GM18870 (cell line): ENCODE data around the gene ENTPD8.

ENCODE experiments used
- ATAC-seq: cut with Tn5 transposase; IDR thresholded peaks from one replicate; pipeline ENCODE4 v1.9.1; 2021; ENCODE audit warnings: moderate library complexity; ENCODE audit not compliant: unreplicated experiment

ENTPD8 gene, protein sequence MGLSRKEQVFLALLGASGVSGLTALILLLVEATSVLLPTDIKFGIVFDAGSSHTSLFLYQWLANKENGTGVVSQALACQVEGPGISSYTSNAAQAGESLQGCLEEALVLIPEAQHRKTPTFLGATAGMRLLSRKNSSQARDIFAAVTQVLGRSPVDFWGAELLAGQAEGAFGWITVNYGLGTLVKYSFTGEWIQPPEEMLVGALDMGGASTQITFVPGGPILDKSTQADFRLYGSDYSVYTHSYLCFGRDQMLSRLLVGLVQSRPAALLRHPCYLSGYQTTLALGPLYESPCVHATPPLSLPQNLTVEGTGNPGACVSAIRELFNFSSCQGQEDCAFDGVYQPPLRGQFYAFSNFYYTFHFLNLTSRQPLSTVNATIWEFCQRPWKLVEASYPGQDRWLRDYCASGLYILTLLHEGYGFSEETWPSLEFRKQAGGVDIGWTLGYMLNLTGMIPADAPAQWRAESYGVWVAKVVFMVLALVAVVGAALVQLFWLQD

DNA sequence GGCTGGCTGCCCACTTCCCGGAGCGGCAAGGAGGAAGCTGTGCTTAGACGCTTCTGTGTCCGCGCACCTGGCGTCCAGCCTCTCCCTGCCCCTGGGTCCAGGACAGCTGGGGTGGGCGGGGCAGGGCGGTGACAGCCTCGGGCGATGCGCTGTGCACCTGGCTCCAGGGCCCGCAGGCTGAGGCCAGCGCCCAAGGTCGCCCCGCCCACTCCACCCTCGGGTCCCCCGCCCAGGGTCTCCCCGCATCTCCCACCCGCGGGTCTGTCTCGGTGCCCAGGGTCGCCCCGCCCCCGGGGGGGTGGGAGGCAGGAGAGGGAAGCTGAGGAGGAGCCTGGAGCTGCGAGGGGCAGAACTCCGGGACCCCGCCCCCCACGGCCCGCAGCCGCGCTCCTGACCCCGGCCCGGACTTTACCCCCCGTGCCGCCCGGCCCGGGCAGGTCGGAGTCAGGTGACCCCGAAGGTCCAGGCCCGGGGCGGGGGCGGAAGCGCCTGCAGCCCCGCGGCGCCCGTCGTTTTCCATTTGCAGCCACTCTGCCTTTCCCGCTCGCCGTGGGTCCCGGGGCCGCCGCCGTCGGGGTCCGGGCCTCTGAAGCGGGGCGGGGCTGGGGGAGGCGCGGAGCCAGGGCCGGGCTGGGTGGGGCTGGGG, at the start of gene ENTPD8:
ENTPD8 (minus strand) TSS at position 69 of the 646 bp plus-strand sequence. CDS start 3,072 bp downstream, outside the sequence.
- no peak for ATAC-seq

DNA sequence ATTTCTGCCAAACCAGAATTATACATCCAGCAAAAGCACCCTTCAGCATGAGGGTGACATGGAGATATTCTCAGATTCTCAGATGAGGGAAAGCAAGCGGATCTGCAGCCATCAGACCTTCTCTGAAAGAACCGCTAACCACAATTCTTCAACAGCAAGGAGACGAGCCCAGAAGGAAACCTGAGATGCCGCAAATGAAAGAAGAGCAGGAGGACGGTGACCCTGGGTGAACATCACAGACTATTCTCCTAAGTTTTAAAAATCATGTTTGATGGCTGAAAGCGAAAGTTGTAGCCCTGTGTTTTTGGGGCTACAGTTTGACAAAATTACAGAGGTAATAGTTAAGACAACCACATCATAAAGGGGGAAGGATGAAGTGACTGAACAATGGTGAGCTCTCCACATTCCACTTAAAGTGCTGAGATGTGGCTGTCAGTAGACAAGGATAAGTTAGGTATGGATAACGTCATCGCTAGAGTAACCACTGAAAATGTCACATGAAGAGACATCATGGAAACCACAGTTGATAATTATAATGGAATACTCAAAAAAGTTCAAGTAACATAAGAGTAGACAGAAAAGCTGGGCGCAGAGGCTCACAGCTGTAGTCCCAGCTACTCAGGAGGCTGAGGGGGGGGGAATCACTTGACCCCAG, 49.5 kb upstream of the ENTPD8 start:
- no peak for ATAC-seq

DNA sequence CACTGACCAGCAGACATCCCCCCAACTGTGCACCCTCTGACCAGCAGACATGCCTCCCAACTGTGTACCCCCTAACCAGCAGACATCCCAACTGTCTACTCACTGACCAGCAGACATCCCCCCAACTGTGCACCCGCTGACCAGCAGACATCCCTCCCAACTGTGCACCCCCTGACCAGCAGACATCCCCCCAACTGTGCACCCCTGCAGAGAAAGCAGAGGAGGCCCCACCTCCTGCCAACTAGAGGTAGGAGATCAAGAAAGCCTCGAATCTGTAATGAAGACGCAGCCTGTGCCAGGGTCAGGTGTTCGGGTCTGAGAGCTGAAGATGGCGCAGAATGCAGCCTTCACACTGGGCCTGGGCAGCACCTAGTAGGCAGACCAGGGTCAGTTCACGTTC, 47.7 kb upstream of the ENTPD8 start:
- no peak for ATAC-seq

DNA sequence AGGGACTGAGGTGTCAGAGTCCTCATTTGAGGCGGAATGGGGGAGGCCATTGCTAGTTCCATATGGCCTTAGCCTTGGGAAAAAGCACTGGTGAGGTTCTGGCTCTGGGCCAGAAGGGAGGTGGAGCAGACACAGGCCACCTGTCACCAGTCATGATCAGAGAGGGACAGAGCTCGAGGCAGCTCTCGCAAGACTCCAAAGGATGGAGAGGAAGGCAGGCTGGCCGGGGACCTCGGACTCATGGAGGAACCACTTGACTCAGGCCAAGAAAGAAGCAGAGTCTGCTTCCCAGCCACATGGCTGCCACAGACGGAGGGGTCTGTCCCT, 47.1 kb upstream of the ENTPD8 start:
- no peak for ATAC-seq

DNA sequence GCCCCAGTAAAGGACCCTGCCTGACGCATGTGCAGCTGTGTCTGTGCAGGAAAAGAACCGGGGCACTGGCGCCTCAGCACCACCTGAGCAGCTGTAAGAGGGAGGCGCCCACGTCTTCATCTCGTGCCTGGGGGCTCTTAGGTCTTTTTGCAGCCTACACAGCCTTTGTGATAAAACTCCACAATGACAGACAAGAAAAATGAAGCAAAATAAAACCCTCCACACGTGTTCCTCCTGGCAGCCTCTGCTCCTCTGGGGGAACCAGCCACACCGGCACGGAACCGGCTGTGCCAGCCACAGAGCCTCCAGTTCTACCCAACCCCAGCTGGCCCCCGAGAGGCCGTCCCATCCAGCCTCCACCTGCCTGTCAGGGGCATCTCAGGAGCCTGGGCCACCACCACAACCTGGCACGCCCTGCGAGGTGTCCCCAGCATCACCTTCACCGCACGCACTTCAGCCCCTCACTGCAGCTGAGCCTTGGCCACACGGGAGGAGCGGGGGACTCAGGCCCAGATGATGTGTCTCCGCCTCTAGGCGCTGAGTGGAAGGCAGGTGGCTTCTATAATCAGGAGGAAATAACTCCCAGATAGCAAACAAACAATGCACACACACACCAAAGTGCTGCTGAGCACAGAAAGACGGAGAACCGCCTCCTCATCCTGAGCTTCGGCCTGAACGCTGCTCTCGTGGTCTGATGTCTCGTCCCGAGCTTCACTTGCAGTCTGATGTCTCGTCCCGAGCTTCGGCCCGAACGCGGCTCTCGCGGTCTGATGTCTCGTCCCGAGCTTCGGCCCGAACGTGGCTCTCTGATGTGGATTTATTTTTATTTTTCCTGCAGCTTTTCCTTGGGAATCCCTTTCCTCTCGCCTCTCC, 46.5 kb upstream of the ENTPD8 start:
- ATAC-seq, result no peak

DNA sequence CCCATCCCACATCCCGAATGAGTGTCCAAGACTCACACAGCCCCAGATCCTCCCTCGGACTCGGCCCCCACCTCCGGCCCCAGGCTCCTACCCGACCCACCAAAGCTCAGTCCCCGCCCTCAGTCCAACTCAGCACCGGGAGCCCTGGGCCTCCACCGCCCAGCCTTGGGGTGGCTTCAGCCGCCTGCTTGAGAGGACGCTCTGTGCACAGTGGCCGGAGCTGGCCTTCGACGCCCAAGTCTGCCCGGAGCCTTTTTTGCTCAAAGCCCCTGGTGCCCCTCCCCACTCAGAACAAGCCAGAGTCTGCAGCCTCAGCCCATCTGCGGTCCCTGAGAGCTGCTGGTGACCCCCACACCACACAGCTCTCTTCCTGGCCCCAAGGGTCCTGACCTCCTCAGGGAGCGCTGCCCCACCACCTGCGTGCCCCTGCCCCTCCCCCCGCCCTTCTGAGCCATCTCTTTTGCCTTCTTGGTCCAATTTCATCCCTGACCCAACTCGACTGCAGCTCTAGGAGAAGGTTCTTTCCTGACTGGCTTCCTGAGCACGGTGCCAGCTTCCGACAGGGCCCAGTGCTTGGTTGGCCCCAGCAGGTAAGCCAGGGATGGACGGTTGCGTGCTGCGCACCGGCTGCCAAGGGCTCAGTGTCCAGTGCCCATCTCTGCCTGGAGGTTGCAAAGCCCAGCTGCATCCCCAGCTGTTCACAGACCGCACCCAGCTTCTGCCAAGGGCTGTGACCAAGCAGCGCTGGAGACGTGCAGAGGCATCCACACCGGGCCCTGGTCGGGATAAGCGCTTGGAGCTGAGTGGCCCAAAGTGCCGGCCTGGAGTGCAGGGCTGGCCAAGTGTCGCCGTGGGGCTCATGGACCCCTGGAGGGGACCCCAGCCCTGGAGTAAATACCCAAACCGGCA, 45.6 kb upstream of the ENTPD8 start:
- ATAC-seq, result no peak

DNA sequence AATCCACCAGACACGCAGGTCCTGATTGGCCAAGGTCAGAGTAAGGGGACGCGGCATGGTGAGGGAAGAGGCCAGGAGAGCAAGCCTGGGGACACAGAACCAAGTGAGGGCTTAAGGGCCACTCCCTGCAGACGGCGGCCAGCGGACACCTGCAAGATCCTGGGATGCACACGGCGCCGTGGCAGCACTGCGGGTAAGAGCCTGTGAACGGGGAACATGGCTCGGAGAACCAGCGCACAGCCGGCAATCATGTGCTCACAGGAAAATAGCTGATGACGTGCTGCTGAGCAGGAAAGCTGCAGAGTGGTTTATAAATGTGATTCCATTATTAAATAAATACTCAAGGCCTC, 45.0 kb upstream of the ENTPD8 start:
- ATAC-seq, result no peak

DNA sequence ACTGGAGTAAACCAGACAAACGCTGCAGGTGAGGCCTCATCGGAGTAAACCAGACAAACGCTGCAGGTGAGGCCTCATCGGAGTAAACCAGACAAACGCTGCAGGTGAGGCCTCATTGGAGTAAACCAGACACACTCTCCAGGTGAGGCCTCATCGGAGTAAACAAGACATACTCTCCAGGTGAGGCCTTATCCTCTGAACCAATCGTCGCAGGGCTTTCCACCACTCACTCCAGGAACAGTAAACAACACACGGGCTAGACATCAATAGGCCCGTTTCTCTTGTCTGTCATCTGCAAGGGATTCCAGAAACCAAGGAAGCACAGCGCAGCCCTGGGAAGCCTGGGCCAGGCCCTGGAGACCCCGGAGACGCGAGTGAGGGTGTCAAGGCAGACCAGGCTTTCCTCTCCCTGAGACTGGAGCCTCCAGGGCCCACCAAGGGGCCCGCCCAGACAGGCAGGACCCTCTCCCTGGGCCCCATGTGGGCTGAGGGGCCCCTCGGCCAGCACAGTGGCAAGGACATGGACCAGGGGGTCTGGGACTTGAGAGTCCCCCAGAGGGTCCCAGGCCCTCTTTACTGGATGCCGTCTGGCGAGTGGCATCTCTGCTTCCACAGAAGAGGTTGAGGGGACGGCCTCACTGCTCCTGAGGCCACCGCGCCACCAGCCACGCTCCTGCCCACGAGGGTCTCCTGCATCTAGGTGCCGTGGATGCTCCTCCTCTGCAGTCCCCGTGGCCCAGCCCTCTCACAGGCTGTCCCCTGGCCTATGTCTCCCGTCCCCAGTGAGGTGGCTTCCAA, 44.4 kb upstream of the ENTPD8 start:
- ATAC-seq, result no peak

DNA sequence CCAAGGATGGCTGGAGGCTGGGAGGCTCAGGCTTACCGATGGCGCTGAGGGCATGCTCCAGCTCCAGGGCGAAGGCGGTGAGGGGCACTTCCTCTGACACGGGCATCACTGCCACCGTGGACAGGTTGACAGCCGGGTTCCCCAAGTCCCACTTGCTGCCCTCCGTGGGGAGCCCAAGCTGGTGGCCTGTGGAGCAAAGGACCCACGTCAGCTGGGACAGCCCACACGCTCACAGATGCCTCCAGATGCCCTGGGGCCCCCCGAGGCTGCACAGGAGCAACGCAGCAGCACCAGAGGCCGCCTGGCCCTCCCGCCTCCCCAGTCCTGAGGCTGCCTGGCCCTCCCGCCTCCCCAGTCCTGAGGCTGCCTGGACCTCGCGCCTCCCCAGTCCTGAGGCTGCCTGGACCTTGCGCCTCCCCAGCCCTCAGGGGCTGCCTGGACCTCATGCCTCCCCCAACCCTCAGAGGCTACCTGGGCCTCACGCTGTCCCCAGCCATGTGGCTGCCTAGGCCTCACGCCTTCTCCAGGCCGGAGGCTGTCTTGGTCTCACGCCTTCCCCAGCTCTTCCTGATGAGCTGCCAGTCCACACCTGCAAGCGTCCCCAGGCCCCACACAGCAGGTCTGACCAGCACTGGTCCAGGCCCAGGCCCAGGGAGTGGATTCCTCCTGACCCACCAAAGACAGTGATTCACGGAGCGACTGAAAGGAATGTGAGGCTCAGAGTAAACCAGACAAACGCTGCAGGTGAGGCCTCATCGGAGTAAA, 43.6 kb upstream of the ENTPD8 start:
- ATAC-seq, result no peak

DNA sequence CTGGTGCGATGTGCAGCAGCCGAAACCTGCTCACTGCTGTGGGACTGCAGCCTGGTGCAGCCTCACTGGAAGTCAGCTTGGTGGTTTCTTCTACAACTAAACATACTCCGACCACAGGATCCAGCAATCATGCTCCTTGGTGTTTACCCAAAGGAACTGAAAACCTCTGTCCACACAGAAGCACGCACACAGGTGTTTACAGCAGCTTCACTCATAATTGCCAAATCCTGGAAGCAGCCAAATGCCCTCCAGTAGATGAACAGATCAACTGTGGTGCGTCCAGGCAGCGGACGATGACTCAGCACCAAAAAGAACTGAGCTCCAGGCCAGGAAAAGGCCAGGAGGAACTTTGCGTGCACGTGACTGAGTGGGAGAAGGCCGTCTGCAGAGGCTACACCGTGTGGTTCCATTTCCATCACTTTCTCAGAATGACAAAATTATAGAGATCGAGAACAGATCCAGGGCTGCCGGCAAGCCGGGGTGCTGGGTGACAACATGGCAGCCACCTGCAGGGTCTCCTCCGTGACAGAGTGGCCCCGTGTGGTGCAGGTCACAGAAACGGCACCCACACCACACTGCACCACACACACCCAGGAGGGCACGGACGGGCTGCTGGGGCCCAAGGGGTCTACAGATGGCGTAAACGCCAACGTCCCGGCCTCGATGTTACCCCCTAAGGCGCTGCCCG, 41.1 kb upstream of the ENTPD8 start:
- no peak for ATAC-seq

DNA sequence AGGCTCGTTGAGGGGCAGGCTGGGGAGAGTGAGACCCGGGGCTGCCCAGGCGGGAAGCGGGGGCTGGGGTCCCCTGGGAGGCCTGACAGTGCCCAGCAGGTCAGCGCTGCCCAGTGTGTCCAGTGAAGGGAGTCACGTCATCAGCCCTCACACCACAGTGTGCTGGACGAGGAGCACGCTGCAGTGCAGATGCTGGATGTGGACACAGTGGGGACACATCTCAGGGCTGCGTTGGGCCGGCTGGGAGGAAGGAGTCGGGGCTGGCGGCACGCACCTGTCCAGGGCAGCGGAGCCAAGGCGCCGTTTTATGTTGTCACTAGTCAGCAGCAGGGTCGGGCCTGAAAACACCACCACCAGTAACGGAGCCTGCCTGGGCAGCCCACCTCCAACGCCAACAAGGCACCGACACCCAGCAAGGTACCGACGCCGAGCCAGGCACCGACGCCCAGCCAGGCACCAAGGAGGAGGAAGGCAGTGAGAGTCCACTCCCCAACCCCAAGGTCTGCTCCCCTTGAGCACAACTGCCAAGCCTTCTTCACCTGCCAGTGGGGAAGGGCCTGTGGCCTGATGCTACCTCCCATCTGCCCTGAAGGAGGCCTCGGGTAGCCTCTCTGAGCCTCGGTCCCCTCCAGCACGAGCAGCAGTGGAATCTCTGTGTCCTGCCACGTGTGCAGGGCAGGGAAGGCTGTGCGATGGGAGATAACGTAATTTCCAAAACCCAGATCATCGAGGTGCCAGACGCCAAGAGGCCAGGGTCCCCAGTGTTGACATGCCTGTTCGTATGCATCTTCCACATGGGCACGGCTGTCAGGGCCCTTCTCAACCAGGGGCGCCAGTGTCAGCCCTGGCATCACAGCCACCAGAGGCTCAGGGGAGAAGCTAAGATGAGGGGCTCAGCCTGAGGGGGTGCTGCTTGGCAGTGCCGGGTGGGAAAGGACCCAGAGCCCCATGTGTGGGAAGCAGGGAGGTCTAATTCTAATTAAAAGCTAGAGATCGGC, 39.8 kb upstream of the ENTPD8 start:
- no peak for ATAC-seq

DNA sequence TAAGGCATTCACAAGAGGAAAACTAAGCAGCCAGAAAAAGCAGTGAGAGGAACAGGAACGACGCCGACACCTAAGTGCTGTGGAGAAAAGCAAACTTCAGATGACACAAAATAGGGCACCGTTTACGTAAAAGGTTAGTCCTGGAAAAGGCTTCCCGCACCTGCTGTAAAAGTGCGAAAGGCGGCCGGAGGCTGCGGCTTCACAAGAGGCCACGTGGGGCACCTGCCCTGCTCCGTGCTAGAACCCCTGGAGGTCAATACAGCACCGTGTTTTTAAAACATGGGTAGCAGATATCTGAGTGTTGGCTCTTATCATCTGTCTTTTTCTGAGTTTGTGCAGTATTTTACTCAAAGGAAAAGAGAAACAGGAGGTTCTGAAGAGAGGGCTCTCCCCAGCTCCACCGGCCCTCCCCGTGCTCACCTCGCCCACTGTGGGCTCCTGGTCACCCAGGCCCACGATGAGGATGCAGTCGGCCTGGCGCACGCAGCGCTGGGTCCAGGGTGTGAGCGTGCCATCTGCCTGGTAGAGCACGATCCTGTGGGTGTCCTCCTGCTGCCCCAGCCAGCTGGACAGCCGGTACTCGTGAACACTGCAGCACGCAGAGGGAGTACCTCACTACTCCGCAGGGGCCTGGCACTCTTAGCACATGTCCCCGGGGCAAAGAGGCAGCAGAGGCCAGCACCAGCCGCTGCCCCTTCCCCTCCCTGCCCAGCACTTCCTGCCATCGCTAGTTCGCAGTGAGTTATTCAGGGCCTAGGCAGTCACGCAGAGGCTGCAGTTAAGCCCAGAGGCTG, 38.9 kb upstream of the ENTPD8 start:
- no peak for ATAC-seq

DNA sequence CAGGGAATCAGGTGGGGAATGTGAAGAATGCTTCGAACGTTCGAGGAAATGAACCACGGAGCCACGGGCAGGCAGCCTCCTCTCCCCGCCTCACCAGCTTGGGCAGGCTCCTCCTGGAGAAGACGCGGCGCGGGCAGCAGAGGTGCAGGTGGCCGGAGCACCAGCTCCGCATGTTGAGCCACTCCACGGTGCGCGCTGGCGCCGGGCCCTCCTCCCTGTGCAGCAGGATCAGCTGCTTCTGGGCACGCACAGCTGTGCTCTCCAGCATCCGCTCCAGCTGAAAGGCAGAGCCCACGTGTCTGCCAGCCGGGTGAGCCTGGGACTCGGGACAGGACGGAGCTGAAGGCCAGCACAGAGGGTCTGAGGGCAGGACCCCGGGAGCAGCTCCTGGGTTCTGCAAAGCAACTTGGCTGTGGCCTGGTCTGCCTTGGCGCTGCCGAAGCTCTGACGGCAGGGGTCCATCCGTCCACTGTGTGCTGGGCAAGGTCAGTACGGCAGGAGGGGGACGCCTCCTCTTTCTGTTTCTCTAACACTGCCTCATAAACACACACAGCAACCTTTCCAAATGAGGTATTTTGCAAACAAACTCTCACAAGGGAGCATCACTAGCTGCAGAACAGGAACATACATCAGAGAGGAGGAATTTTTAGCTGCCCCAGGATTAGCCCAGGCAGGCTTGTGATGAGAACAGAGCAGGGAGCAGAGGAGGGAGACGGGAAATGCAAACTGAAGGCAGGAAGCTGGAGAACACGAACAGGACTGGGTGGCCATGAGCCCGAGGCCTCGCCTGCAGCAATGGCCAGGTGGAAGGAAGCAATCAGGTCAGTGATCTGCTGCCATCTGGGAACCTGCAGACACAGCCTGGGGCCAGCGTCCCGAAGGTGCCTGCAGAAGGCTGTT, 38.1 kb upstream of the ENTPD8 start:
- ATAC-seq, result no peak

DNA sequence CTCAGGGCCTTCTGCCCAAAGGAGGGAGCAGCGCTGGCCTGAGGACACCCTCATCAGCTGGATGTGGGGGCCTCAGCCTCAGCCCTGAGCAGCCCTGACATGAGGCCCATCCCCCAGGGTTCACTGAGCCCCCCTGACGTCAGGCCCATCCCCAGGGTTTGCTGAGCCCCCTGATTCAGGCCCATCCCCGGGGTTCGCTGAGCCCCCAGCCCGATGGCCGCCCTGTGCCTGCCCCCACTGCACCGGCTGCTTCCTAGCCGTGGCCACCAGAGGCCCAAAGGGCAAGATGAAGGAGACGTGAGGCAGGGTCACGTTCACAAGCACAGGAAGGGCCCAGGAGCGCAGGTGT, 37.4 kb upstream of the ENTPD8 start:
- ATAC-seq, result no peak
